Activated T-cell treated with anti-CD3 and anti-CD28 coated beads, Interleukin-2, amount 50 U/mL, for 24 hours (primary cell): ENCODE results near the gene MYO15B.

Experiments
- DNase-seq: peaks from one replicate; pipeline ENCODE4 v3.0.0-alpha.2; 2020
- H3K27ac Mint-ChIP-seq: 2 replicates; pipeline ENCODE4 v1.8.0; 2020; ENCODE audit warnings: mild to moderate bottlenecking, mixed read lengths
- H3K27me3 Mint-ChIP-seq: 2 replicates; pipeline ENCODE4 v1.8.0; 2020; ENCODE audit warnings: mixed read lengths
- H3K36me3 Mint-ChIP-seq: 2 replicates; pipeline ENCODE4 v1.8.0; 2020; ENCODE audit warnings: low read depth, mixed read lengths
- H3K4me1 Mint-ChIP-seq: 2 replicates; pipeline ENCODE4 v1.8.0; 2020; ENCODE audit warnings: low read depth, mixed read lengths
- H3K4me3 Mint-ChIP-seq: 2 replicates; pipeline ENCODE4 v1.8.0; 2020; ENCODE audit warnings: mild to moderate bottlenecking, moderate library complexity, mixed read lengths
- H3K9me3 Mint-ChIP-seq: 2 replicates; pipeline ENCODE4 v1.8.0; 2020; ENCODE audit warnings: mixed read lengths

Gene MYO15B

DNA sequence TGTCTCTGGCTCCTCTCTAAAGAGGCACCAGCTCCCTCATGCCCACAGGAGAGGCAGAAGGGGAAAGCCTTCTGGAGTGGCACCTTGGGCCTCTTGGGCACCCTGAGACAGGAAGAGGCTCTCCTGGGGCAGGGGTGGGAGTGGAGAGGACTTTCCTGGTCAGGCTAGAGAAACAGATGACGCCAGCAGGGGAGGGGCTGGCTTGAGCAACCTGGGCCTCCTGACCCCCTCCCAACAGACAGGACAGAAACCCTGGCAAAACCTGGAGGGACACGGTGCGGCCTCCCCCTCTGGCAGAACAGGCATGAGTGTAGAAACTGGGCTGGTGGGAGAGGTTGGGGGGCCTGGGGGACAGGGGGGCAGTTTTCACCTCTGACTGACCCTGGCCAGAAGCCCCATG, 51.7 kb downstream of the MYO15B start:
- DNase-seq, result no peak

DNA sequence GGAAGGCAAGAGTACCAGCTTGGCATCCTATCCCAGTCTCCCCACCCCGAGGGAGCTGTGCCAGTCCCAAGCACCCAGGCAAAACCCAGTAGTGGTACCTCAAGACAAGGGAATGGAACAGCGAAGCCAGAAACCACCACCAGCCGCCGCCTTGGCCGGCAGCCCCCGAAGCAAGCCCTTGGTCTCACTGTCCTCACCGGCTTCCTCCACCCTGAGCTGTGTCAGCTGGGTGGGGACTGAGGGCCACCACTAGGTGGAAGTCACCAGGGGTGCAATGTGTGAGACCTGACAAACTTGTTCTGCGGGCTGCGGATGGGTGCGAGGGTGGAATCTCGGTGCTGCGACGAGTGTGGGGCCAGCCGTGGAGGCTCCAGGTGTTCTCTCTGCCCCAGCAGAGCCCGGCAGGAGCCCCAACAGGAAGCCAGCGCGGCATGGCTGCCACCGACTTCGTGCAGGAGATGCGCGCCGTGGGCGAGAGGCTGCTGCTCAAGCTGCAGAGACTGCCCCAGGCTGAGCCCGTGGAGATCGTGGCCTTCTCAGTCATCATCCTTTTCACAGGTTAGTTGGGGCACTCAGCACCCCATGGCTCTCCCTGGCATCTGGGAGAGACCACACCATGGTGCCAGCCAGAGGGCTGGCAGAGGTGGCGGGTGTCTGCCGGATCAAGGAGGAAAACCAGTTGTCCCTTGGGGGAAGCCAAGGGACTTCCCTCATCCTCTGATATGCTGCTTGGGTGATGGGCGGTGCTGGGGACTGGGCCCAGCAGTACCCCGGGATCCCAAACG, 52.4 kb downstream of the MYO15B start:
- no peaks in the 10 kb centered on the region for H3K27me3 Mint-ChIP-seq
- no peak overlapping the region for H3K4me3 Mint-ChIP-seq
- H3K9me3 Mint-ChIP-seq, result no peaks in the 10 kb centered on the region
- H3K36me3 Mint-ChIP-seq, result peaks cover 6% of the 10 kb centered on the region
- H3K4me1 Mint-ChIP-seq, result no peaks in the 10 kb centered on the region
- H3K27ac Mint-ChIP-seq, result no peak overlapping the region
- DNase-seq, result no peak

More for the DNA sequence above, 51.7 kb downstream of the MYO15B start:
- no peaks in the 10 kb centered on the region for H3K9me3 Mint-ChIP-seq
- H3K36me3 Mint-ChIP-seq, result peaks cover 6% of the 10 kb centered on the region
- H3K4me3 Mint-ChIP-seq, result no peak overlapping the region
- H3K4me1 Mint-ChIP-seq, result no peaks in the 10 kb centered on the region
- no peak overlapping the region for H3K27ac Mint-ChIP-seq
- H3K27me3 Mint-ChIP-seq, result no peaks in the 10 kb centered on the region

DNA sequence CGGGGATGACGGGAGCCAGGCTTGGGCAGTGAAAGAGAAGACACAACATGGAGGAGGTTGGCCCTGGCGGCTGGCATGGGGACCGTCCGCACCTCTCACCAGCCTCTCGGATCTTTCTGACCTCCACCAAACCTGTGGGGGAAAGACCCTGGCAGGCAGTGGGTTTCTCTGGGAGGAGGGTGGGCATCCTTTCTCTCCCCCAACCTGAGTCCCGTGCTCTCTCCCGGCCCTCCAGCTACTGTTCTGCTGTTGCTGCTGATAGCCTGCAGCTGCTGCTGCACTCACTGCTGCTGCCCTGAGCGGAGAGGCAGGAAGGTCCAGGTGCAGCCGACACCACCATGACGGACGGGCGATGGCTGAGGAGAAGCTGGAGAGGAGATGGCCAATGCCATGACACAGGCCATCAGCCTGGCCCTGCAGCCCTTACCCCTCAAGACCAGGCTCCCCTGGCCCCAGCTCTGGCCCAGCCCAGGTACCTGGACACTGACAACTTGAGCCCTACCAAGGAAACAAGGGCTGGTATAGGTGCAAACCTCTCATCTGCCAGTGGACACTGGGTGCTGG, 53.0 kb downstream of the MYO15B start:
- Mint-ChIP-seq H3K4me1 (no peaks in the 10 kb centered on the region), H3K36me3 (peaks cover 10% of the 10 kb centered on the region), H3K27ac (no peak overlapping the region), H3K9me3 (no peaks in the 10 kb centered on the region), H3K4me3 (no peak overlapping the region), H3K27me3 (no peaks in the 10 kb centered on the region)
- DNase-seq, result no peak

DNA sequence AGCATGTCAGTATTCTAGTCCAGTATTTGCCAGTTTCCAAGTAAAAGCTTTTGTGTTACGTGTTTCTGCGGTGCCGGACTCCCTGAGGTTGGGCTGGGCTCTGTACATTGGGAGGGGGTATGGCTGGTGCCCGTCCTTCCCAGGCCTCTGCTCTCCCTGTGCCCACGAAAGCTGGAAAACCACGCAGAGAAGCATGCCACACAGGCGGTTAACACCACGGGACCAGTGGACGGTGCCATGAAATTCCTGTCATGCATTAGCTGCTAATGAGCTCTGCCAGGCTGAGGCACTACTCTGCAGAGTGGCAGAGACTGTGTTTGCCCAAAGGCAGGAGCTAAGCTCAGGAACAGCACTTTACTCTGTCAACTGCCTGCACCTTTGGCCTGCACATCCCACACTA, 53.7 kb downstream of the MYO15B start:
- DNase-seq, result no peak
- Mint-ChIP-seq H3K27ac (no peak overlapping the region), H3K9me3 (no peaks in the 10 kb centered on the region), H3K27me3 (no peaks in the 10 kb centered on the region), H3K4me1 (peaks cover 5% of the 10 kb centered on the region), H3K36me3 (peaks cover 11% of the 10 kb centered on the region), H3K4me3 (no peak overlapping the region)

DNA sequence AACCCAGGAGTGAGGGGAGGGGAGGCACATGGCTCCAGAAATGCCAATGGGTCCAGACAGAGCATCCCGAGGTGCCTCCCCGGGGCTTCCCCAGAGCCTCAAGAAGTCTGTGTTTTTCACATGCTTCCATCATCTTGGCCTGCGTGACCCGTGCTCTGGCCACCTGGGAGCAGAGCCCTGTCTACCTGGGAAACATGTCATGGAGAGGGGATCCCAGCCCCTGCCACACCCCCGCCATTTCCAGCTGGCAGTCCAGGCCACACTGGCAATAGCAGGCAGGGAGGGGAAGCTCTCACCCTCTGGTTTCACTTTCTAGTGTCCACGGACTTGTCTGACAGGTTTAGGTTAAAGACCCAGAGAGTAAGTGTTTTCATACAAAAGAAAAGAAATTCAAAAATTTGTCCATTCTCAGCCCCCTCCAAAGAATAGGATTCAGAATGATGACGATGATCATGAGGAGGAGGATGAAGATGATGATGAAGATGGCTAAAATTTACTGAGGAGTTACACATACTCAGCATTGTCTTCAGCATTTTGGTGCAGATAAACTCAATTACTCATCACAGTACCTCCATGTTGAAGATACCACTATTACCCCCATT, 54.7 kb downstream of the MYO15B start:
- Mint-ChIP-seq H3K4me1 (peaks cover 5% of the 10 kb centered on the region), H3K9me3 (no peaks in the 10 kb centered on the region), H3K27me3 (no peaks in the 10 kb centered on the region), H3K4me3 (no peak overlapping the region), H3K36me3 (peaks cover 11% of the 10 kb centered on the region), H3K27ac (no peak overlapping the region)
- DNase-seq, result no peak

DNA sequence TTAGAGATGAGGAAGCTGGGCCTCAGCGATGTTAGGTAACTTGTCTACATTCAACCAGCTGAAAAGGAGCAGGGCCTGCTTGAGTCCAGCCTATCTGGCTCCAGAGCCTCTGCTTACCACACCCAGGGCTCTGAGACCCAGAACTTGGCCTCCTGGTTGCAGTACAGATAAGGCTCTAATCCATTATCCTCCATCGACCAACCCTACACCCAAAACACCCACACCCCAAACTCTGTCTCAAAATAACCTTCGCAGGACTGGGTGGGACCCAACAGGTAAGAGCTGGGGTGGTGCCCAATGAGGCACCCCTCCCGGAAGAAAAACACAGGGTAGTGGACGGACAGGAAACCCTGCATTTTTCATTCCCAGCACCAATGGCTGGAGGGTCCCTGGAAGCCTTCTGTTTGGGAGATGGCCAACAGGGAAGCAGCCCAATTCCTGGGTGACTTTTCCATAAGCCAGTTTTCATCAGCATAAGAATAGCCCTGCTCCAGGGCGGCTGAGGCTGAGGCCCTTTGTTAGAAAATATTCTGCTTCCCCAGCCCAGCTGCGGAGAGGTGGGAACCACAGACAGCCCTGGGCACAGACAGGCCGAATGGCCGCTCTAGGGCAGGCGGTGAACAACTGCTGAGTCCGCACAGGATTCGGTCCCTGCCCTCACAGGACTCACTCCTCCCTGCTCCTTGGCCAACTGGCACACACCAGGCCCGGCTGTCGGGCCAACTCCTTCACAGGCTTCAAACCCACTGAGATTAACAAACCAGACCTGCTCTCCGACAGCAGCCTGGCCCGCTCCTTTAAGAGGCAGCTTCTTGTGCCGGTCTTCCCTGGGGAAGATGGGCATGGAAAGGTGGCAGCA, 55.4 kb downstream of the MYO15B start:
- Mint-ChIP-seq H3K4me1 (peaks cover 5% of the 10 kb centered on the region), H3K36me3 (peaks cover 13% of the 10 kb centered on the region), H3K9me3 (no peaks in the 10 kb centered on the region), H3K27ac (no peak overlapping the region), H3K4me3 (no peak overlapping the region), H3K27me3 (no peaks in the 10 kb centered on the region)
- DNase-seq, result no peak

DNA sequence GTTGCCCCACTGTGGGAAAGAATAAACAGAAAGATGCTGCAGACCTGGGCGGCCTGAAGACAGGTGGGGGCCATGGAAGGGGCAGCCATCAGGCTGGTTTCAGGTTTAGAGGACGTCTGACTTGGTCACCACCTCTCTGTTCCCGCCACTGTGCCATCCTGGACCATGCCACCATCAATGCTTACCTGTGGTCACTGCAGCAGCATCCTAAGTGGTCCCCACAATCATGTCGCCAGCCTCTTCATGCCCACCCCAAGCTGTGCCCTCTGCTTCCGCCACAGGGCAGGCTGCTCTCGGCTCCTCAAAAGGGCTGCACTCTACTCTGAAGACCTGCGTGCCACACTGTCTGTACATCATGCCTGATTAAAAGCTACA, 56.0 kb downstream of the MYO15B start:
- Mint-ChIP-seq H3K27ac (no peak overlapping the region), H3K36me3 (peaks cover 11% of the 10 kb centered on the region), H3K9me3 (no peaks in the 10 kb centered on the region), H3K4me1 (peaks cover 5% of the 10 kb centered on the region), H3K4me3 (no peak overlapping the region), H3K27me3 (no peaks in the 10 kb centered on the region)
- no peak for DNase-seq

DNA sequence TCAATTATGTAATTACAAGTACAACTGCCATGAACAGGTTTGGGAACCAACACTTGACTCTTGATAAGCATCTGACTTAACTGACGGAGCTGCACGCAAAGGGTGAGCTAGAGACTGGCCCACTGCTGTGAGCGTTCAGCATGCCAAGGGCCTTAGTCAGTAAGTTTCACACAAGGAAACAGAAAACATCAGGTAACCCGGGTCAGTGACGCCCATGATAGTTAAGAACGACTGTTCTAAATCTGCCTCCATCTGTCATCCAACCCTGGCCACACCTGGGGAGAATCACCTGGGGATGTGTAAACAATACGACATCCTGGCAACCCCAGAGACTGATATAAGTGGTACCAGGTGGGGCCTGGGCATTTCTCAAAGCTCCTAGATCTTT, 57.9 kb downstream of the MYO15B start:
- H3K27ac Mint-ChIP-seq, result no peak overlapping the region
- no peaks in the 10 kb centered on the region for H3K27me3 Mint-ChIP-seq
- no peaks in the 10 kb centered on the region for H3K9me3 Mint-ChIP-seq
- no peak overlapping the region for H3K4me3 Mint-ChIP-seq
- no peak for DNase-seq
- peaks cover 5% of the 10 kb centered on the region for H3K4me1 Mint-ChIP-seq
- peaks cover 29% of the 10 kb centered on the region for H3K36me3 Mint-ChIP-seq

DNA sequence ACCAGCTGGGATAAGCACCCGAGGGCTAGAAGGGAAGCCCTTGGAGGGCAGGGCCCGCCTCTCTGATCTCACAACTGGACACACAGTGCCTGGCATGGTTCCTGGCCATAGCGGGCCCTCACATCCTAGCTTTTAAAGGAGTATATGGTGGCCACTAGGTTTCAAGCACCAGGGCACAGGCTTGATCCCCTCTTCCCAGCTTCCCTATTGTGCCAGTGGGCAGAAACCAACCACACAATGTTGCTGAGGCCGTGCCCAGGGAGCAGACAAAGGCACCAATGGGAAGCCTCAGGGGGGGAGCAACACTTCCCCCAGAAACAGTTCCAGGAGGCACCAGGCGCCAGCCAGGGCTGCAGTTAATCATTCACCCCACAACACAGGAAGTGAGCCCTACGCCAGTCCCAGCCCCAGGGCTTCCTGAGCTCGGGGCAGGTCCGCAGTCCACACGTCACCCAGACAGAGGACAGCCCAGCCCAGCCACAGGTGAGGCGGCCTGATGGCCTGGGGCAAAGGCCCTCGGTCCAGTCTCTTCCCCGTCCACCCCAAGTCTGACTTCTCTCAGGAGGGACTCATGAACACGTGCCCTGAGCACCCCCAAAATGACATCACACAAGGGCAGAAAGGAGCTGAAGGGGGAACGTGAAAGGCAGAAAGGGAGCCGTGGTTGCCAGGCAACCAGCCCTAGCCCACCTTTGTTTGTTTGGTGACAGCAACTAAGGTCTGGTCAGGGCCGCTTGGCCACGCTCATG, 58.5 kb downstream of the MYO15B start:
- Mint-ChIP-seq H3K27me3 (no peaks in the 10 kb centered on the region), H3K4me1 (peaks cover 5% of the 10 kb centered on the region), H3K36me3 (peaks cover 35% of the 10 kb centered on the region), H3K9me3 (no peaks in the 10 kb centered on the region), H3K4me3 (no peak overlapping the region), H3K27ac (peak overlapping the region; percentile 67)
- no peak for DNase-seq

DNA sequence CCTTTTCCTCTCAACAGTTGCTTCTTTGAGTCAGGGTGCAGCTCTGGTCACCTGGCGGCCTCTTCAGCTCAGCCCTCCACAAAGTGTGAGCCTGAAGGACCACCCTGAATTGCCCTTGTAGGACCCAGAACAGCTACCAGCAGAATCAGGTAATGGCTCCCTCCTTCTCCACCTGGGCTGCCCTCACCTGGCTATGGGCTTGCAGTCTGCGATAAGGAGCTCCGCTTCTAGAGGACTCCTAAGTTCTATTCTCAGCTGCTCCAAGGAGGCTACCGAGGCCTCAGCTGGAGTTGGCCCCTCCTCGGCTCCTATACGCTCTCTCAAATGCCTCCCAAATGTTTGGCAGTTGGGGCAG, 59.0 kb downstream of the MYO15B start:
- H3K27me3 Mint-ChIP-seq, result no peaks in the 10 kb centered on the region

DNA sequence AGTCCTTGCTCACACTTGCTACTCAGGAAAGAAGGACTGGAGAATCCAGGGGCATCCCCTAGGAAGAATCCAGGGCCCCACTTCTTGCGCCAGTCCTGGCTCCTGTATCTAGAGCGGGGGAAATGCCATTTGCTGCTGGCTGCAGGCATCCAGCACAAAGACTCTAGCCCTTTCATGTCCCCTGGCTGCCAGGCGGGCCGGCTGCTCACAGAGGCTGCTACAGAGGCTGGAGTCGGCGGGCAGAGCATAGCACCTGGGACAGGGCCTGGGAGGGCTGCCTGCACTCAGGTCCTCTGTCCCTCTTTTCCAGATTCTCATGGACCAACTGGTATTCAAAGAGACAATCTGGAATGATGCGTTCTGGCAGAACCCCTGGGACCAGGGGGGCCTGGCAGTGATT, 59.5 kb downstream of the MYO15B start:
- no peak for DNase-seq
- Mint-ChIP-seq H3K27ac (no peak overlapping the region), H3K9me3 (no peaks in the 10 kb centered on the region), H3K4me1 (peaks cover 5% of the 10 kb centered on the region), H3K4me3 (no peak overlapping the region), H3K36me3 (peaks cover 44% of the 10 kb centered on the region), H3K27me3 (no peaks in the 10 kb centered on the region)

More for the DNA sequence above, 59.0 kb downstream of the MYO15B start:
- no peak overlapping the region for H3K4me3 Mint-ChIP-seq
- peaks cover 40% of the 10 kb centered on the region for H3K36me3 Mint-ChIP-seq
- H3K4me1 Mint-ChIP-seq, result peaks cover 5% of the 10 kb centered on the region
- H3K27ac Mint-ChIP-seq, result no peak overlapping the region
- DNase-seq, result no peak
- no peaks in the 10 kb centered on the region for H3K9me3 Mint-ChIP-seq

DNA sequence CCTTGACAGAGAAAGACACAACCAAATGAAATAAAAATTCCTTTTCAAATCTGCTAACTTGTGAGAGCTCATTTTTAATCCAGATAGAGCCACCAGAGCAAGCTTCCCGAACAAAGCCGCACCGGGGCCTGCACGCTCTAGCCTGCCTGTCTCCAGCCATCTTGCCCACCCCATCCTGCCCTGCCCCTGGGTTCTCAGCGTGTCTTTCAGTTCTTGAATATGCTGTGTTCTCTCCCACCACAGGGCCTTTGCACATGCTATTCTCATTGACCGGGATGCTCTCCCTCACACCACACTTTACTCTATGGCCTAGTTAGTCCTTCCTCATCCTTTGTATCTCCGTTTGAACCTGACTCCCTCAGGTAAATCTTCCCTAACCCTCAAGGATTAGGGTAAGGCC, 60.3 kb downstream of the MYO15B start:
- no peak for DNase-seq
- H3K27me3 Mint-ChIP-seq, result no peaks in the 10 kb centered on the region
- H3K27ac Mint-ChIP-seq, result no peak overlapping the region
- H3K4me1 Mint-ChIP-seq, result peaks cover 7% of the 10 kb centered on the region
- no peaks in the 10 kb centered on the region for H3K9me3 Mint-ChIP-seq
- peaks cover 48% of the 10 kb centered on the region for H3K36me3 Mint-ChIP-seq
- H3K4me3 Mint-ChIP-seq, result no peak overlapping the region

DNA sequence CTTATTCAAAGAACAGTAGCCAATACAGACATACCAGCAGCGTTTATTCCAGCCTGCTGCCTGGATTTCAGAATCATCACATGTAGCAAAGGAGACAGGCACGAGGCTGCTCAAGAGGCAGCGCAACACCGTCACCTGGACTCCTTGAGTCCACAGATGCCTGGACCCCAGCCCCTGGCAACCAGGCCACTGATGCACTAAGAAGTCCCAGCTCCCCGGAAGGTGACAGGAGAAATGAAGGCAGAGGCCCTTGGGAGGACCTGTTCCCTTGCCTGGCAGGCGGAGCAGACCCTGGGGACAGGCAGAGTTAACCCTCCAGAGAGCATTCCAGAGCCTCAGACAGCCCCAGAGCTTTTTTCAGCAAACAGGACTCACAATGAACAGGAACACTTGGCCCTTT, 62.1 kb downstream of the MYO15B start:
- Mint-ChIP-seq H3K4me1 (peaks cover 9% of the 10 kb centered on the region), H3K9me3 (no peaks in the 10 kb centered on the region)

DNA sequence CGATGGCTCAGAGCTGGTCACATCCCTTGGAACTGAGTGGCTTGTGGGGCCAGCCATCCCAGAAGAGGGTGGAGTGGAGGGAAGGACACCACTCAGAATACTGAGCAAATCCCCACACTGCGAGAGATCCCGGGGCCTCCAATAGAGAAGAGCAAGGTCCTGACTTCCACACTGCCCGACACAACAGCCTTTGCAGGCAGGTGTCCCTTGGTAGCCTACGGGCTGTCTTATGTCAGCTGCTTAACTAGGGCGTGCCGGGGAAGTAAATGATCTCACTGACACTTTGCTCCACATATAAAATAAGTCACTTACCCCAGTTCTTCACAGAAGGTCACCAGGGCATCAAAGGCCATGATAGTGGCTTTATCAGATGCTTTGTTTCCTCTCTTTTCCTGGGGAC, 63.3 kb downstream of the MYO15B start:
- H3K9me3 Mint-ChIP-seq, result no peaks in the 10 kb centered on the region
- DNase-seq, result no peak
- no peak overlapping the region for H3K27ac Mint-ChIP-seq
- no peak overlapping the region for H3K4me3 Mint-ChIP-seq
- H3K4me1 Mint-ChIP-seq, result peaks cover 9% of the 10 kb centered on the region
- H3K36me3 Mint-ChIP-seq, result peaks cover 59% of the 10 kb centered on the region
- no peaks in the 10 kb centered on the region for H3K27me3 Mint-ChIP-seq

More for the DNA sequence above, 62.1 kb downstream of the MYO15B start:
- H3K4me3 Mint-ChIP-seq, result no peak overlapping the region
- H3K27ac Mint-ChIP-seq, result no peak overlapping the region
- H3K36me3 Mint-ChIP-seq, result peaks cover 61% of the 10 kb centered on the region
- no peaks in the 10 kb centered on the region for H3K27me3 Mint-ChIP-seq
- no peak for DNase-seq
